HEK293 (cell line): ENCODE data around the gene KIF3B.

ENCODE experiments used
- BCL11A ChIP-seq: fragments of 450-650 bp; formaldehyde crosslinking; IDR thresholded peaks from 2 replicates; pipeline ENCODE4 v1.5.1; 2016; ENCODE audit warnings: low read depth, missing biosample characterization, missing genetic modification characterization
- GLI4 ChIP-seq: fragments of 450-650 bp; formaldehyde crosslinking; IDR thresholded peaks from 2 replicates; pipeline ENCODE4 v1.5.1; 2016; ENCODE audit warnings: missing biosample characterization, missing genetic modification characterization
- IKZF3 ChIP-seq: fragments of 450-650 bp; IDR thresholded peaks from 2 replicates; pipeline ENCODE4 v1.5.0; 2018; ENCODE audit warnings: missing biosample characterization, mild to moderate bottlenecking, missing genetic modification characterization, moderate library complexity
- KLF1 ChIP-seq: fragments of 450-650 bp; formaldehyde crosslinking; IDR thresholded peaks from 2 replicates; pipeline ENCODE4 v1.5.1; 2016; ENCODE audit warnings: missing biosample characterization, missing genetic modification characterization
- KLF16 ChIP-seq: fragments of 450-650 bp; formaldehyde crosslinking; IDR thresholded peaks from 2 replicates; pipeline ENCODE4 v1.5.1; 2017; ENCODE audit warnings: missing biosample characterization, missing genetic modification characterization
- ZBTB20 ChIP-seq: fragments of 450-650 bp; formaldehyde crosslinking; IDR thresholded peaks from 2 replicates; pipeline ENCODE4 v1.5.1; 2016; ENCODE audit warnings: missing biosample characterization, missing genetic modification characterization
- ZBTB21 ChIP-seq: fragments of 450-650 bp; formaldehyde crosslinking; IDR thresholded peaks from 2 replicates; pipeline ENCODE4 v1.5.1; 2017; ENCODE audit warnings: missing biosample characterization, missing genetic modification characterization
- ZNF155 ChIP-seq: fragments of 450-650 bp; formaldehyde crosslinking; IDR thresholded peaks from 2 replicates; pipeline ENCODE4 v1.5.1; 2016; ENCODE audit warnings: missing biosample characterization, missing genetic modification characterization
- ZNF157 ChIP-seq: fragments of 450-650 bp; formaldehyde crosslinking; IDR thresholded peaks from 2 replicates; pipeline ENCODE4 v1.5.1; 2016; ENCODE audit warnings: missing biosample characterization, missing genetic modification characterization
- ZNF221 ChIP-seq: fragments of 450-650 bp; formaldehyde crosslinking; IDR thresholded peaks from 2 replicates; pipeline ENCODE4 v1.5.1; 2017; ENCODE audit warnings: missing biosample characterization, missing genetic modification characterization, borderline replicate concordance
- ZNF223 ChIP-seq: fragments of 450-650 bp; formaldehyde crosslinking; IDR thresholded peaks from 2 replicates; pipeline ENCODE4 v1.5.1; 2016; ENCODE audit warnings: missing biosample characterization, missing genetic modification characterization
- ZNF335 ChIP-seq: fragments of 450-650 bp; formaldehyde crosslinking; conservative IDR thresholded peaks from 2 replicates; pipeline ENCODE4 v1.5.1; 2016; ENCODE audit warnings: missing biosample characterization, missing genetic modification characterization
- ZNF350 ChIP-seq: fragments of 450-650 bp; formaldehyde crosslinking; IDR thresholded peaks from 2 replicates; pipeline ENCODE4 v1.5.0; 2017; ENCODE audit warnings: missing biosample characterization, mild to moderate bottlenecking, missing genetic modification characterization
- ZNF366 ChIP-seq: fragments of 450-650 bp; formaldehyde crosslinking; conservative IDR thresholded peaks from 2 replicates; pipeline ENCODE4 v1.5.1; 2016; ENCODE audit warnings: missing biosample characterization, missing genetic modification characterization
- ZNF391 ChIP-seq: fragments of 450-650 bp; formaldehyde crosslinking; IDR thresholded peaks from 2 replicates; pipeline ENCODE4 v1.5.1; 2016; ENCODE audit warnings: low read depth, missing biosample characterization, missing genetic modification characterization, borderline replicate concordance
- ZNF394 ChIP-seq: fragments of 450-650 bp; formaldehyde crosslinking; IDR thresholded peaks from 2 replicates; pipeline ENCODE4 v1.5.1; 2016; ENCODE audit warnings: missing biosample characterization, missing genetic modification characterization, mild to moderate bottlenecking, moderate library complexity, borderline replicate concordance
- ZNF433 ChIP-seq: fragments of 450-650 bp; formaldehyde crosslinking; IDR thresholded peaks from 2 replicates; pipeline ENCODE4 v1.5.1; 2016; ENCODE audit warnings: missing biosample characterization, missing genetic modification characterization, low read depth
- ZNF549 ChIP-seq: fragments of 450-650 bp; IDR thresholded peaks from 2 replicates; pipeline ENCODE4 v1.5.1; 2018; ENCODE audit warnings: missing biosample characterization, missing genetic modification characterization, mild to moderate bottlenecking, inconsistent platforms, moderate library complexity
- ZNF561 ChIP-seq: fragments of 450-650 bp; IDR thresholded peaks from 2 replicates; pipeline ENCODE4 v1.5.1; 2018; ENCODE audit warnings: missing biosample characterization, missing genetic modification characterization, borderline replicate concordance
- ZNF585B ChIP-seq: fragments of 450-650 bp; formaldehyde crosslinking; IDR thresholded peaks from 2 replicates; pipeline ENCODE4 v1.5.1; 2016; ENCODE audit warnings: missing biosample characterization, missing genetic modification characterization
- ZNF707 ChIP-seq: fragments of 450-650 bp; formaldehyde crosslinking; IDR thresholded peaks from 2 replicates; pipeline ENCODE4 v1.5.1; 2016; ENCODE audit warnings: missing biosample characterization, missing genetic modification characterization
- ZNF747 ChIP-seq: fragments of 450-650 bp; formaldehyde crosslinking; IDR thresholded peaks from 2 replicates; pipeline ENCODE4 v1.5.1; 2016; ENCODE audit warnings: missing biosample characterization, missing genetic modification characterization
- ZNF76 ChIP-seq: fragments of 450-650 bp; formaldehyde crosslinking; IDR thresholded peaks from 2 replicates; pipeline ENCODE4; 2016; ENCODE audit warnings: low read depth, missing biosample characterization, missing genetic modification characterization, borderline replicate concordance
- ZNF830 ChIP-seq: fragments of 450-650 bp; IDR thresholded peaks from 2 replicates; pipeline ENCODE4 v1.5.0; 2018; ENCODE audit warnings: missing biosample characterization, missing genetic modification characterization, low read depth, mild to moderate bottlenecking, moderate library complexity
- ZSCAN30 ChIP-seq: fragments of 450-650 bp; IDR thresholded peaks from 2 replicates; pipeline ENCODE4 v1.5.1; 2018; ENCODE audit warnings: missing biosample characterization, mild to moderate bottlenecking, missing genetic modification characterization, moderate library complexity
- TF ChIP-seq, protein P1 (sequence below): fragments of 450-650 bp; IDR thresholded peaks from 2 replicates; pipeline ENCODE4 v1.5.1; 2018; ENCODE audit warnings: missing biosample characterization, missing genetic modification characterization
- TF ChIP-seq, protein P2 (sequence below): fragments of 450-650 bp; formaldehyde crosslinking; IDR thresholded peaks from 2 replicates; pipeline ENCODE4 v1.5.1; 2016; ENCODE audit warnings: missing biosample characterization, missing genetic modification characterization
- TF ChIP-seq, protein P3 (sequence below): fragments of 450-650 bp; formaldehyde crosslinking; IDR thresholded peaks from 2 replicates; pipeline ENCODE4 v1.5.1; 2016; ENCODE audit warnings: missing biosample characterization, missing genetic modification characterization
- TF ChIP-seq, protein P4 (sequence below): fragments of 450-650 bp; formaldehyde crosslinking; IDR thresholded peaks from 2 replicates; pipeline ENCODE4 v1.5.1; 2016; ENCODE audit warnings: missing biosample characterization, missing genetic modification characterization, low read depth
- TF ChIP-seq, protein P5 (sequence below): fragments of 450-650 bp; formaldehyde crosslinking; IDR thresholded peaks from 2 replicates; pipeline ENCODE4 v1.5.1; 2016; ENCODE audit warnings: missing biosample characterization, missing genetic modification characterization

KIF3B gene

DNA sequence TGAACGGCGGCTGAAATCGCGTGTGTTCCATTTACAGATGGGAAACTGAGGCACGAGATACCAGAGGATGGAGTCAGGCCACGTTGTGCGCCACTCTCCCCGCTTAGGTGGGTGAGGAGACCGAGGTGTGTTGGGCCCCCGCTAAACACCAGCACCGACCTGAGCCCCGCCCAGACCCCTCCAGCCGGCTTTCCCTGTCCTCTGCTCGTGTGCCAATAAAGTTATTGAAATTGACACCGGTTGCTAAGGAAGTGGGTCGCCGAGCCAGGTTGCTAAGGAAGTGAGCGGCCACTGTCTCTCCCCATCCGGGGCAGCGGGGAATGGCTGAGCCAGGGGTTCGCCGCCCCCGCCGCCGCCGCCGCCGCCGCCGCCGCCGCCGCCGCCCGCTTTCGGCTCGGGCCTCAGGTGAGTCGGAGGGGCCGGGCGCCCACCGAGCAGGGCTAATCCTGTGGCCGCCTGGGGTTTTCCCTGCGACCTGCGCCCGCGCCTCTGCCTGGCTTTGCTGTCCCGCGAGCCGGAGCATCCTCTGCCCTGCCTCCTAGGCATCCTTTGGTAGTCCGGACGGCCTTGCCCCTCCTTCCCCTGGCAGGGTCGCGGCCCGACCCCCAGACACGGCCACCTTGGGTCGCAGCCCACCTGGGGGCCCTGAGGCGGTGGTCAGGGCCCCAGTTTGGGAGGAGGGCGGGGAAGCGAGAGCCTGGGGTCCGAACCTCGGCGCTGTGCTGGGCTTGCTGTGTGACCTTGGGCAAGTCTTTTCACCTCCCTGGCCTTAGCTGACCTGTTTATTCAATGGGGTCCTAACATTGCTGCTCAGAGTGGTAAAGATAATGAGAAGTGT is at the start of gene KIF3B (continued):
- TF ChIP-seq, protein P1, sequence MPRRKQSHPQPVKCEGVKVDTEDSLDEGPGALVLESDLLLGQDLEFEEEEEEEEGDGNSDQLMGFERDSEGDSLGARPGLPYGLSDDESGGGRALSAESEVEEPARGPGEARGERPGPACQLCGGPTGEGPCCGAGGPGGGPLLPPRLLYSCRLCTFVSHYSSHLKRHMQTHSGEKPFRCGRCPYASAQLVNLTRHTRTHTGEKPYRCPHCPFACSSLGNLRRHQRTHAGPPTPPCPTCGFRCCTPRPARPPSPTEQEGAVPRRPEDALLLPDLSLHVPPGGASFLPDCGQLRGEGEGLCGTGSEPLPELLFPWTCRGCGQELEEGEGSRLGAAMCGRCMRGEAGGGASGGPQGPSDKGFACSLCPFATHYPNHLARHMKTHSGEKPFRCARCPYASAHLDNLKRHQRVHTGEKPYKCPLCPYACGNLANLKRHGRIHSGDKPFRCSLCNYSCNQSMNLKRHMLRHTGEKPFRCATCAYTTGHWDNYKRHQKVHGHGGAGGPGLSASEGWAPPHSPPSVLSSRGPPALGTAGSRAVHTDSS, result no peak
- TF ChIP-seq ZNF335 (tag by site-specific recombination) (peak; percentile 75), KLF16 (tag by site-specific recombination) (no peak; the same call in 1 of the 2 replicates), ZSCAN30 (peak; percentile 51; the same call in 1 of the 2 replicates), GLI4 (no peak), ZNF157 (tag by site-specific recombination) (no peak), ZNF221 (no peak), ZNF433 (tag by site-specific recombination) (no peak), ZNF394 (tag by site-specific recombination) (peak; percentile 35; the same call in 1 of the 2 replicates), ZNF747 (tag by site-specific recombination) (no peak), ZBTB20 (tag by site-specific recombination) (no peak), ZNF561 (peak; percentile 82; the same call in 1 of the 2 replicates), ZNF76 (peak; percentile 65; the same call in 1 of the 2 replicates), ZNF155 (tag by site-specific recombination) (no peak), ZNF707 (tag by site-specific recombination) (no peak), ZNF830 (tag by site-specific recombination) (no peak), ZNF366 (tag by site-specific recombination) (no peak), IKZF3 (tag by site-specific recombination) (peak; percentile 73), ZNF223 (tag by site-specific recombination) (no peak), ZNF350 (tag by site-specific recombination) (no peak), KLF1 (tag by site-specific recombination) (peak; percentile 59; the same call in 1 of the 2 replicates), ZNF549 (tag by site-specific recombination) (no peak), ZBTB21 (tag by site-specific recombination) (no peak), ZNF391 (tag by site-specific recombination) (no peak), ZNF585B (tag by site-specific recombination) (no peak), BCL11A (tag by site-specific recombination) (no peak)
- TF ChIP-seq, protein P2, sequence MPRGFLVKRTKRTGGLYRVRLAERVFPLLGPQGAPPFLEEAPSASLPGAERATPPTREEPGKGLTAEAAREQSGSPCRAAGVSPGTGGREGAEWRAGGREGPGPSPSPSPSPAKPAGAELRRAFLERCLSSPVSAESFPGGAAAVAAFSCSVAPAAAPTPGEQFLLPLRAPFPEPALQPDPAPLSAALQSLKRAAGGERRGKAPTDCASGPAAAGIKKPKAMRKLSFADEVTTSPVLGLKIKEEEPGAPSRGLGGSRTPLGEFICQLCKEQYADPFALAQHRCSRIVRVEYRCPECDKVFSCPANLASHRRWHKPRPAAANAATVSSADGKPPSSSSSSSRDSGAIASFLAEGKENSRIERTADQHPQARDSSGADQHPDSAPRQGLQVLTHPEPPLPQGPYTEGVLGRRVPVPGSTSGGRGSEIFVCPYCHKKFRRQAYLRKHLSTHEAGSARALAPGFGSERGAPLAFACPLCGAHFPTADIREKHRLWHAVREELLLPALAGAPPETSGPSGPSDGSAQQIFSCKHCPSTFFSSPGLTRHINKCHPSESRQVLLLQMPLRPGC (tag by site-specific recombination), result peak; percentile 42; the same call in 1 of the 2 replicates
- TF ChIP-seq, protein P3, sequence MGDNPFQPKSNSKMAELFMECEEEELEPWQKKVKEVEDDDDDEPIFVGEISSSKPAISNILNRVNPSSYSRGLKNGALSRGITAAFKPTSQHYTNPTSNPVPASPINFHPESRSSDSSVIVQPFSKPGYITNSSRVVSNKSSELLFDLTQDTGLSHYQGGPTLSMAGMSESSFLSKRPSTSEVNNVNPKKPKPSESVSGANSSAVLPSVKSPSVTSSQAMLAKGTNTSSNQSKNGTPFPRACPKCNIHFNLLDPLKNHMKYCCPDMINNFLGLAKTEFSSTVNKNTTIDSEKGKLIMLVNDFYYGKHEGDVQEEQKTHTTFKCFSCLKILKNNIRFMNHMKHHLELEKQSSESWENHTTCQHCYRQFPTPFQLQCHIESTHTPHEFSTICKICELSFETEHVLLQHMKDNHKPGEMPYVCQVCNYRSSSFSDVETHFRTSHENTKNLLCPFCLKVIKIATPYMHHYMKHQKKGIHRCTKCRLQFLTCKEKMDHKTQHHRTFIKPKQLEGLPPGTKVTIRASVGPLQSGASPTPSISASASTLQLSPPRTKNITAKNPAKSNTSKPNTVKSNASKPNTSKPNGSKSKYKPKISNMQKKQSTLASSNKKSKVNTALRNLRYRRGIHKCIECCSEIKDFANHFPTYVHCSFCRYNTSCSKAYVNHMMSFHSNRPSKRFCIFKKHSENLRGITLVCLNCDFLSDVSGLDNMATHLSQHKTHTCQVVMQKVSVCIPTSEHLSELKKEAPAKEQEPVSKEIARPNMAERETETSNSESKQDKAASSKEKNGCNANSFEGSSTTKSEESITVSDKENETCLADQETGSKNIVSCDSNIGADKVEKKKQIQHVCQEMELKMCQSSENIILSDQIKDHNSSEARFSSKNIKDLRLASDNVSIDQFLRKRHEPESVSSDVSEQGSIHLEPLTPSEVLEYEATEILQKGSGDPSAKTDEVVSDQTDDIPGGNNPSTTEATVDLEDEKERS, result no peak
- TF ChIP-seq, protein P4, sequence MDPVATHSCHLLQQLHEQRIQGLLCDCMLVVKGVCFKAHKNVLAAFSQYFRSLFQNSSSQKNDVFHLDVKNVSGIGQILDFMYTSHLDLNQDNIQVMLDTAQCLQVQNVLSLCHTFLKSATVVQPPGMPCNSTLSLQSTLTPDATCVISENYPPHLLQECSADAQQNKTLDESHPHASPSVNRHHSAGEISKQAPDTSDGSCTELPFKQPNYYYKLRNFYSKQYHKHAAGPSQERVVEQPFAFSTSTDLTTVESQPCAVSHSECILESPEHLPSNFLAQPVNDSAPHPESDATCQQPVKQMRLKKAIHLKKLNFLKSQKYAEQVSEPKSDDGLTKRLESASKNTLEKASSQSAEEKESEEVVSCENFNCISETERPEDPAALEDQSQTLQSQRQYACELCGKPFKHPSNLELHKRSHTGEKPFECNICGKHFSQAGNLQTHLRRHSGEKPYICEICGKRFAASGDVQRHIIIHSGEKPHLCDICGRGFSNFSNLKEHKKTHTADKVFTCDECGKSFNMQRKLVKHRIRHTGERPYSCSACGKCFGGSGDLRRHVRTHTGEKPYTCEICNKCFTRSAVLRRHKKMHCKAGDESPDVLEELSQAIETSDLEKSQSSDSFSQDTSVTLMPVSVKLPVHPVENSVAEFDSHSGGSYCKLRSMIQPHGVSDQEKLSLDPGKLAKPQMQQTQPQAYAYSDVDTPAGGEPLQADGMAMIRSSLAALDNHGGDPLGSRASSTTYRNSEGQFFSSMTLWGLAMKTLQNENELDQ (tag by site-specific recombination), result no peak
- TF ChIP-seq, protein P5, sequence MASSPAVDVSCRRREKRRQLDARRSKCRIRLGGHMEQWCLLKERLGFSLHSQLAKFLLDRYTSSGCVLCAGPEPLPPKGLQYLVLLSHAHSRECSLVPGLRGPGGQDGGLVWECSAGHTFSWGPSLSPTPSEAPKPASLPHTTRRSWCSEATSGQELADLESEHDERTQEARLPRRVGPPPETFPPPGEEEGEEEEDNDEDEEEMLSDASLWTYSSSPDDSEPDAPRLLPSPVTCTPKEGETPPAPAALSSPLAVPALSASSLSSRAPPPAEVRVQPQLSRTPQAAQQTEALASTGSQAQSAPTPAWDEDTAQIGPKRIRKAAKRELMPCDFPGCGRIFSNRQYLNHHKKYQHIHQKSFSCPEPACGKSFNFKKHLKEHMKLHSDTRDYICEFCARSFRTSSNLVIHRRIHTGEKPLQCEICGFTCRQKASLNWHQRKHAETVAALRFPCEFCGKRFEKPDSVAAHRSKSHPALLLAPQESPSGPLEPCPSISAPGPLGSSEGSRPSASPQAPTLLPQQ (tag by site-specific recombination), result 0 out of 2 replicates have a peak, but pooled peaks have one; percentile 32
